Measurements from ENCODE around the gene RMI1.

RMI1 gene

DNA sequence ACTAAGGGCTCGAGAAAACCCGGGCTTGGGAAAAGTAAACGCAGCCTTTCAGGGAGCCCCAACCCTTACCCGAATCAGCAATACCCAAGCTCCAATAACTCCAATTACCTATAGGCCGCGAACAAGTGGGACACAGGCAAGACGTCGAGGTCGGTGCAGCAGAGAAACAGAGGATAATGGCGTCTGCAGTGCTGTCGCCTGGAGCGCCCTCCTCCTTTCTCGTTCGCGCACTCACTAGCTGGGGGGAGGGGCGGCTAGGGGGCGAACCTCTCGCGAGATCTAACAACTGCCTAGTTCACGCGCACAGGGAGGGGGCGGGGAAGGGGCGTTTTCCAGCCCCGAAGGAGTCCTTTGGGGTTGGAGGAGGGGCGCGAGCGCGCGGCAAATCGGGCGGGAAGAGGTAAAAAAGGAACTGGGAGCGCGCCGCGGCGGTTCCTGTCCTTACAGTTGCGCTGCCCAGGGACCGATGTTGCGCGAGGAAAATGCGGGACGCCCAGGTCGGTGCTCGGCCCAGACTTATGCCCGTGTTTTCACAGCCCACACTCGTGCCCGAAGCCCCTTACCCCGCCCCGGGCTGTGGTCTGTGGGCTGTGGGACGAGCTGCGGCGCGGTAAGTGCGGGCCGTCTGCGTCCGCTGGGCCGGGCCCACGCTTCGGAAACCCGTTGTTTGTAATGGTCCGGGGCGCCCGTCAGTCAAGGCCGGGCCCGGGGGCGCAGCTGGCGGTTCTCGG lies at the start of gene RMI1:
Gene RMI1, plus strand, starts transcription at position 411 of the 731 bp plus-strand sequence. CDS start 20,182 bp downstream, outside the sequence.
- peak; percentile 14 for TF ChIP-seq CTCF (IDR thresholded peaks at IDR 0.05; ENCODE audit: insufficient read depth, low read depth, low read length, missing control alignments)
- peak; percentile 98 for DNase-seq (ENCODE audit: low read depth)
- peak within 1 kb of the TSS; percentile 55 for H3K4me3 ChIP-seq (ENCODE audit: low read length)

- no peak overlapping the region for H3K4me3 ChIP-seq (ENCODE audit: low read length)
- no peak for DNase-seq (ENCODE audit: low read depth)
- no peak for TF ChIP-seq CTCF (IDR thresholded peaks at IDR 0.05; ENCODE audit: insufficient read depth, low read depth, low read length, missing control alignments)
Measured at GRCh38 chr9:83930881-83931280, 49.7 kb upstream of the RMI1 start.

DNA sequence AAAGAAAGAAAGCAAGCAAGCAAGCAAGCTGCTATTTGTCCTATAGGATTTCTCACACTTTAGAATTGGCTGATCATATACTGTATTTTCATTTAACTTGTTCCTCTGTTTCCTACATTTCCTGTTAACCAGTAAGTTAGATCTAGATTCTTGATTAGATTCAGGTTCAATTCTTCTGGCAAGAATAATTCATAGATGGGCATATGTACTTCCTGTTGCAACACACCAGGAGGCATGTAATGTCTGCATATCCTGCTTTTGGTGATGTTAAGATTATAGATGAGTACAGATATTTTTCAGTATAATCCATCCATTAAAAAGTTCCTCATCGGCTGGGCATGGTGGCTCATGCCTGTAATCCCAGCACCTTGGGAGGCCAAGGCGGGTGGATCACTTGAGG lies 48.6 kb upstream of the RMI1 start:
- peak; percentile 37 for DNase-seq (ENCODE audit: low read depth)
- no peak for TF ChIP-seq CTCF (IDR thresholded peaks at IDR 0.05; ENCODE audit: insufficient read depth, low read depth, low read length, missing control alignments)
- H3K4me3 ChIP-seq (ENCODE audit: low read length): no peak overlapping the region

GRCh38 chr9:83932851-83933250 lies 47.8 kb upstream of the RMI1 start:
- no peak for DNase-seq (ENCODE audit: low read depth)
- no peak overlapping the region for H3K4me3 ChIP-seq (ENCODE audit: low read length)
- no peak for TF ChIP-seq CTCF (IDR thresholded peaks at IDR 0.05; ENCODE audit: insufficient read depth, low read depth, low read length, missing control alignments)

DNA sequence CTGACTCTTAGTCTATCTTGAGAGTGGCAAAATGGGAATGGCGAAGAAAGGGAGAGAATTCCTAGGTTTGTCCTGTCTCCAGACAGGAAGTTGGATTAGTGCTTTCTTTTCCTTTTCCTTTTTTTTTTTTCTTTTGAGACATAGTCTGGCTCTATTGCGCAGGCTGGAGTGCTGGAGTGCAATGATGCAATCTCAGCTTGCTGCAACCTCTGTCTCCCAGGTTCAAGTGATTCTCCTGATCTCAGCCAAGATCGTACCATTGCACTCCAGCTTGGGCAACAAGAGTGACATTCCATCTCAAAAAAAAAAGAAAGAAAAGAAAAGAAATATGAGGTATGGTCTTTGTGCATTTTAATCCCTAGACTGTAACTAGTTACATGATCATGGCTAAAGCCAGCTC lies 46.8 kb upstream of the RMI1 start:
- peak; percentile 76 for DNase-seq (ENCODE audit: low read depth)
- no peak overlapping the region for H3K4me3 ChIP-seq (ENCODE audit: low read length)
- no peak for TF ChIP-seq CTCF (IDR thresholded peaks at IDR 0.05; ENCODE audit: insufficient read depth, low read depth, low read length, missing control alignments)

GRCh38 chr9:83934569-83935275 lies 45.9 kb upstream of the RMI1 start:
- no peak for TF ChIP-seq CTCF (IDR thresholded peaks at IDR 0.05; ENCODE audit: insufficient read depth, low read depth, low read length, missing control alignments)
- peak; percentile 95 for DNase-seq (ENCODE audit: low read depth)
- H3K4me3 ChIP-seq (ENCODE audit: low read length): no peak overlapping the region

Data from epithelial cell of esophagus (primary cell).